Natural killer cell (primary cell): Measurements from ENCODE around the gene PPP3CA. TPM values are rescaled to one million over a fixed set of nuclear protein-coding genes. Genes with fewer than 3 reads are reported as not detected.

ENCODE experiments used
- ATAC-seq, 3 donors: fragments of 150-1000 bp in 2 of 3; fragments of 200-7000 bp in 1 of 3; cut with Tn5 transposase; 1 replicate in 1 of 3; 2 replicates in 2 of 3; pipeline ENCODE4 v1.10.0; 2021; ENCODE audit warnings: mild to moderate bottlenecking in 2 of 3, moderate library complexity in 2 of 3
- DNase-seq, 2 donors: peaks; one replicate each; pipeline versions ENCODE4 v3.0.0 to v3.0.0-alpha.2; 2013 to 2021; ENCODE audit warnings: mixed read lengths in 1 of 2
- H3K27ac ChIP-seq: one replicate; pipeline ENCODE4 v1.5.1; 2013; ENCODE audit warnings: mild to moderate bottlenecking, low read length
- H3K27me3 ChIP-seq: one replicate; pipeline ENCODE4 v1.6.1; 2013; ENCODE audit warnings: low read length; ENCODE audit not compliant: control insufficient read depth, insufficient read depth
- H3K36me3 ChIP-seq: one replicate; pipeline ENCODE4 v1.6.1; 2013; ENCODE audit warnings: low read length; ENCODE audit not compliant: control insufficient read depth, insufficient read depth
- H3K4me1 ChIP-seq: one replicate; pipeline ENCODE4 v1.6.1; 2013; ENCODE audit warnings: low read length; ENCODE audit not compliant: control insufficient read depth, insufficient read depth
- H3K4me3 ChIP-seq: one replicate; pipeline ENCODE4 v1.5.1; 2013; ENCODE audit warnings: low read length
- H3K9me3 ChIP-seq: one replicate; pipeline ENCODE4 v1.6.1; 2013; ENCODE audit warnings: low read length; ENCODE audit not compliant: control insufficient read depth, insufficient read depth
- H3K27ac Mint-ChIP-seq, 2 donors: one replicate each; pipeline ENCODE4 v1.8.0; 2022; ENCODE audit warnings: mild to moderate bottlenecking in 2 of 2, mixed read lengths in 2 of 2, moderate library complexity in 1 of 2
- H3K27me3 Mint-ChIP-seq, 2 donors: one replicate each; pipeline ENCODE4 v1.8.0; 2022; ENCODE audit warnings: low read depth in 2 of 2, mixed read lengths in 2 of 2
- H3K36me3 Mint-ChIP-seq: one replicate; pipeline ENCODE4 v1.8.0; 2022; ENCODE audit warnings: mixed read lengths
- H3K4me1 Mint-ChIP-seq, 2 donors: one replicate each; pipeline ENCODE4 v1.8.0; 2022; ENCODE audit warnings: mixed read lengths in 2 of 2
- H3K4me3 Mint-ChIP-seq: one replicate; pipeline ENCODE4 v1.8.0; 2022; ENCODE audit warnings: mild to moderate bottlenecking, moderate library complexity, mixed read lengths
- H3K9me3 Mint-ChIP-seq, 2 donors: one replicate each; pipeline ENCODE4 v1.8.0; 2022; ENCODE audit warnings: mixed read lengths in 2 of 2
- WGBS: methylation state at CpG from one replicate; pipeline ENCODE4 v1.1.7; 2013; ENCODE audit warnings: missing lambda C conversion rate; ENCODE audit not compliant: insufficient coverage; 5-methylcytosine and 5-hydroxymethylcytosine counted together
- intact Hi-C: fragments of 100-400 bp; cut with micrococcal nuclease; formaldehyde crosslinking; loops from one replicate; pipeline ENCODE4 v1.14.2; 2022
- total RNA-seq, 4 donors: library from RNA; stranded (reverse); fragments of 120-200 nt in 1 of 4; gene quantifications; one replicate each; pipeline versions ENCODE4 v1.2.3 to v1.2.4, GENCODE V29; 2013 to 2022
- TF ChIP-seq, protein P1 (sequence below): fragments of 200-600 bp; IDR thresholded peaks from one replicate; pipeline ENCODE4 v1.8.0; 2022; ENCODE audit warnings: antibody characterized with exemption

The PPP3CA gene
- total RNA-seq, 3 donors from 2014 or later (not counting 1 experiment from before 2014, with no cell fraction given), result 53.1 to 73.1 (median 58.0) TPM

DNA sequence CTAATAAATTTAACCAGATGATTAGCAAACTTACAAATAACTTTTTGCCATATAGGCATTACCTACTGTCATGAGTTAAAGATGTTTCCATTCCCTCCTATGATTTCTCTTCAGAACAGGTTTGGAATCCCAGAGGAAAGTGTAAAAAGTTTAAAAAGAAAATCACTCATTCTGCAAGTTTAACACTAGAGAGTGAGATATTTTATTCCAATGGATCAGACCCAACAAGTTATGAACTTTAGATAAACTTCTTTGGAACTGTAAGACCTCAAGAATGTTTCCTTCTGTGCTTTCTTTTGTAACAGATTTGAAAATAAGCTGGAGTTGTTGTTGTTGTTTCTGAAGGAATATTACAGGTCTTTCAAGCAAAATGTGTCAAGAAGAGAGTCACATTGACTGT lies 51.6 kb downstream of the PPP3CA start:
- intact Hi-C loops, result no loop called here
- Histone ChIP-seq H3K27ac (no peak overlapping the region), H3K4me1 (peaks cover 12% of the 10 kb centered on the region), H3K27me3 (no peaks in the 10 kb centered on the region), H3K9me3 (no peaks in the 10 kb centered on the region), H3K36me3 (no peaks in the 10 kb centered on the region), H3K4me3 (no peak overlapping the region)
- DNase-seq, result no peak
- TF ChIP-seq, protein P1, sequence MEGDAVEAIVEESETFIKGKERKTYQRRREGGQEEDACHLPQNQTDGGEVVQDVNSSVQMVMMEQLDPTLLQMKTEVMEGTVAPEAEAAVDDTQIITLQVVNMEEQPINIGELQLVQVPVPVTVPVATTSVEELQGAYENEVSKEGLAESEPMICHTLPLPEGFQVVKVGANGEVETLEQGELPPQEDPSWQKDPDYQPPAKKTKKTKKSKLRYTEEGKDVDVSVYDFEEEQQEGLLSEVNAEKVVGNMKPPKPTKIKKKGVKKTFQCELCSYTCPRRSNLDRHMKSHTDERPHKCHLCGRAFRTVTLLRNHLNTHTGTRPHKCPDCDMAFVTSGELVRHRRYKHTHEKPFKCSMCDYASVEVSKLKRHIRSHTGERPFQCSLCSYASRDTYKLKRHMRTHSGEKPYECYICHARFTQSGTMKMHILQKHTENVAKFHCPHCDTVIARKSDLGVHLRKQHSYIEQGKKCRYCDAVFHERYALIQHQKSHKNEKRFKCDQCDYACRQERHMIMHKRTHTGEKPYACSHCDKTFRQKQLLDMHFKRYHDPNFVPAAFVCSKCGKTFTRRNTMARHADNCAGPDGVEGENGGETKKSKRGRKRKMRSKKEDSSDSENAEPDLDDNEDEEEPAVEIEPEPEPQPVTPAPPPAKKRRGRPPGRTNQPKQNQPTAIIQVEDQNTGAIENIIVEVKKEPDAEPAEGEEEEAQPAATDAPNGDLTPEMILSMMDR, result no peak
- peaks cover 67 to 70% of the 10 kb centered on the region in 2 donors for H3K4me1 Mint-ChIP-seq
- peak overlapping the region in 1 of 2 donors; percentile 29 for H3K27ac Mint-ChIP-seq
- H3K36me3 Mint-ChIP-seq, result no peaks in the 10 kb centered on the region
- ATAC-seq, result no peak
- no peak overlapping the region for H3K4me3 Mint-ChIP-seq
- H3K9me3 Mint-ChIP-seq, result no peaks in the 10 kb centered on the region
- H3K27me3 Mint-ChIP-seq, result no peaks in the 10 kb centered on the region

DNA sequence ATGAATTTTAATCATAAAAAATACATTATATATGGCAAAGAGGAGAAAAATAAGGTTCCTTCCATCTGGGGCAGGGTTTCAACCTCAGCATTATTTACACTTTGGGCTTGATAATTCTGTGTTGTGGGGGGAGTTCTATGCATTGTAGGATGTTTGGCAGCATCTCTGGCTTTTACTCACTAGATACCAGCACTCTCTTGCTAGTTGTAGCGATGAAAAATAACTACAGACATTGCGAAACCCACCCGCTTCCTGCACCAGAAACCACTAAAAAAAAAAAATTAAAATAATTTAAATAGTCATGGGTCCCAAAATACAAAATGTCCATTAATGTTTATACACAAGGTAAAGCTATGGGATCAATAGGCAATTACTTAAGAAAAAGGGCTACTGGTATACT lies 52.7 kb downstream of the PPP3CA start:
- H3K4me1 ChIP-seq, result peaks cover 12% of the 10 kb centered on the region
- DNase-seq (no peak), ATAC-seq (peak in 2 of 3 donors; percentile 33 to 48)
- no peak overlapping the region for H3K4me3 ChIP-seq
- no peaks in the 10 kb centered on the region for H3K27me3 ChIP-seq
- H3K27me3 Mint-ChIP-seq, result no peaks in the 10 kb centered on the region
- H3K9me3 ChIP-seq, result no peaks in the 10 kb centered on the region
- H3K36me3 Mint-ChIP-seq, result no peaks in the 10 kb centered on the region
- TF ChIP-seq, protein P1, result no peak
- H3K4me1 Mint-ChIP-seq, result peaks cover 72 to 73% of the 10 kb centered on the region in 2 donors
- no peaks in the 10 kb centered on the region for H3K36me3 ChIP-seq
- H3K27ac Mint-ChIP-seq, result peak overlapping the region; percentile 30 to 71
- intact Hi-C loops, result loop anchor here (5.0 kb wide), 1 partner anchor 123 kb away; no protein-coding TSS in a partner anchor
- no CpG with 5 or more reads among the region's 3 CpGs for WGBS
- no peaks in the 10 kb centered on the region for H3K9me3 Mint-ChIP-seq
- H3K4me3 Mint-ChIP-seq, result no peak overlapping the region
- no peak overlapping the region for H3K27ac ChIP-seq

DNA sequence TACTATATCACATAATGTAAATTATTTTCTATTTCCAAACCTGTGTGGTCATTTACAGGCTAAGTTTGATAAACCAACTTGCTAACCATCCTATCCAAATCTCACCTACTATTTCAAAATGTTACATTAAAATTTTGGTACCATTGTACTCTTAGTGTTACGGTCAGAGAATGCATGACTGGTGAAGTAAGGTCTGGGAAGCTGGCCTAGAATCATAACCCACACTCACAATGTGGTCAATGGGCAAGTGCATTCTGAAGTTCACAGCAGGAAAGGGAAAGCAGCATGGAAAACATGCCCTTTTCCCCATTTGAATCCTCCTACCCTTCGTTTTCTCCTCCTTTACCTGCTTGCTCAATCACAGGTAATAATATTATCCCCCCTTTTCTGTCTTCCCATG lies 54.4 kb downstream of the PPP3CA start:
- no peaks in the 10 kb centered on the region for H3K27me3 ChIP-seq
- no peak overlapping the region for H3K4me3 ChIP-seq
- H3K9me3 ChIP-seq, result no peaks in the 10 kb centered on the region
- TF ChIP-seq, protein P1, result no peak
- H3K27ac Mint-ChIP-seq, result peak overlapping the region in 1 of 2 donors; percentile 47
- no peaks in the 10 kb centered on the region for H3K36me3 ChIP-seq
- no peaks in the 10 kb centered on the region for H3K27me3 Mint-ChIP-seq
- no peaks in the 10 kb centered on the region for H3K9me3 Mint-ChIP-seq
- H3K4me1 Mint-ChIP-seq, result peaks cover 79 to 83% of the 10 kb centered on the region in 2 donors
- no peaks in the 10 kb centered on the region for H3K36me3 Mint-ChIP-seq
- no peak for DNase-seq
- WGBS, result 97% methylated on average over 2 of the region's 2 CpGs
- no peak for ATAC-seq
- no peak overlapping the region for H3K27ac ChIP-seq
- intact Hi-C loops, result loop anchor here (5.0 kb wide), 1 partner anchor 124 kb away; no protein-coding TSS in a partner anchor
- H3K4me1 ChIP-seq, result peaks cover 9% of the 10 kb centered on the region
- H3K4me3 Mint-ChIP-seq, result no peak overlapping the region

DNA sequence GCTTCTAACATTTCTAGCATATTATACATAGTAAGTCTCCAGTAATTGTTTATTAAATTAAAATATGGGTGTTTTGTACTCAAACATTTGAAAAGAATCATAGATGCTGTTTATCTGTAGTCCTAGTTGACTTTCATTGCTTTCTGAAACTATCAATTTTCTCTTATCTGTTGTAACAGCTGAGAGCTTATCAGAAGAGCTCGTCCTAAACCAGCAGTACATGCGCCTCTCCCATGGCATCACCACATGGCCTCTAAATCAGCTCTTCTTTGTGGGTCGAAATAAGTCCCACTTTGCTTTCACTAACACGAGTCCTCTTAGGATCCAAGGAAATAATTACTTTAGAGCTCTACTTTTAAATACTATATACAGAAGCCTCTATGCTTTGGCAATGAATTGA lies 55.1 kb downstream of the PPP3CA start:
- Histone ChIP-seq H3K9me3 (no peaks in the 10 kb centered on the region), H3K27me3 (no peaks in the 10 kb centered on the region), H3K27ac (no peak overlapping the region), H3K4me3 (no peak overlapping the region), H3K4me1 (peaks cover 11% of the 10 kb centered on the region), H3K36me3 (no peaks in the 10 kb centered on the region)
- WGBS, result 97% methylated on average over 3 of the region's 4 CpGs
- intact Hi-C loops, result loop anchor here (5.0 kb wide), 1 partner anchor 125 kb away; no protein-coding TSS in a partner anchor
- ATAC-seq, result no peak
- H3K27ac Mint-ChIP-seq, result peak overlapping the region; percentile 17 to 47
- no peaks in the 10 kb centered on the region for H3K36me3 Mint-ChIP-seq
- H3K9me3 Mint-ChIP-seq, result no peaks in the 10 kb centered on the region
- DNase-seq, result no peak
- TF ChIP-seq, protein P1, result no peak
- no peaks in the 10 kb centered on the region for H3K27me3 Mint-ChIP-seq
- H3K4me3 Mint-ChIP-seq, result no peak overlapping the region
- peaks cover 80 to 83% of the 10 kb centered on the region in 2 donors for H3K4me1 Mint-ChIP-seq
